Panc1 (cell line): ENCODE data around the gene ONECUT2. TPM values are rescaled to one million over a fixed set of nuclear protein-coding genes. Genes with fewer than 3 reads are reported as not detected.

Source experiments
- ATAC-seq: fragments of 200-7000 bp; cut with Tn5 transposase; 2 replicates; pipeline ENCODE4 v1.9.1; 2020; ENCODE audit warnings: mild to moderate bottlenecking, moderate library complexity
- BruUV-seq: library from RNA; stranded (reverse); fragments of 400-500 nt; replicated peaks from 2 replicates; lab custom pipeline; 2021; lab: Mats Ljungman, UMichigan
- CTCF ChIA-PET: fragments of 300-600 bp; sonication (Branson Sonifier 250); formaldehyde crosslinking; loops from one replicate; lab custom pipeline; 2022; ENCODE audit warnings: antibody characterized with exemption; lab: Charles Lee
- POLR2A ChIA-PET: fragments of 300-600 bp; sonication (Branson Sonifier 250); formaldehyde crosslinking; loops from one replicate; lab custom pipeline; 2022; ENCODE audit warnings: antibody characterized with exemption; lab: Charles Lee
- DNase-seq: peaks from one replicate; pipeline ENCODE4 v3.0.0-alpha.2; 2010; ENCODE audit warnings: low read depth, low spot score
- H3K27ac ChIP-seq: 2 replicates; pipeline ENCODE4 v1.5.1; 2011; ENCODE audit warnings: mild to moderate bottlenecking, low read length, inconsistent platforms
- H3K27me3 ChIP-seq: fragments of 200-500 bp; sonication (Bioruptor generic); 2 replicates; pipeline ENCODE4 v1.6.0; 2014; ENCODE audit warnings: low read length, inconsistent platforms; ENCODE audit not compliant: control insufficient read depth, insufficient read depth
- H3K36me3 ChIP-seq: fragments of 200-500 bp; sonication (Bioruptor generic); 2 replicates; pipeline ENCODE4 v1.5.1; 2014; ENCODE audit warnings: inconsistent platforms, mild to moderate bottlenecking, low read length, moderate library complexity; ENCODE audit not compliant: control insufficient read depth, insufficient read depth
- H3K4me1 ChIP-seq: 2 replicates; pipeline ENCODE4 v1.5.1; 2011; ENCODE audit warnings: inconsistent platforms, mild to moderate bottlenecking, low read length, moderate library complexity; ENCODE audit not compliant: control insufficient read depth, insufficient read depth
- H3K4me3 ChIP-seq, 2 experiments: 2 replicates each; pipeline ENCODE4 v1.5.1; 2011 to 2012; ENCODE audit warnings: low read depth in 2 of 2, low read length in 2 of 2, mild to moderate bottlenecking in 2 of 2, inconsistent platforms in 1 of 2, moderate library complexity in 1 of 2
- H3K9me3 ChIP-seq: fragments of 200-500 bp; sonication (Bioruptor generic); 2 replicates; pipeline ENCODE4 v1.5.1; 2014; ENCODE audit warnings: low read depth, mild to moderate bottlenecking, inconsistent platforms, low read length, moderate library complexity; ENCODE audit not compliant: control insufficient read depth, insufficient read depth
- CTCF ChIP-seq: fragments of 450-650 bp; IDR thresholded peaks from 2 replicates; pipeline ENCODE4 v1.5.1; 2017; ENCODE audit warnings: mild to moderate bottlenecking
- POLR2AphosphoS5 ChIP-seq: IDR thresholded peaks from 2 replicates; pipeline ENCODE4 v1.6.1; 2012; ENCODE audit warnings: mild to moderate bottlenecking, low read depth, low read length, moderate library complexity
- REST ChIP-seq, 2 experiments: IDR thresholded peaks; 2 replicates each; pipeline ENCODE4 v1.6.1; 2011 to 2012; ENCODE audit warnings: low read depth in 2 of 2, control low read depth in 1 of 2, low read length in 1 of 2, mild to moderate bottlenecking in 1 of 2, moderate library complexity in 1 of 2; ENCODE audit not compliant: insufficient read depth in 1 of 2
- SIN3A ChIP-seq: IDR thresholded peaks from 2 replicates; pipeline ENCODE4 v1.6.1; 2012; ENCODE audit warnings: low read depth, mild to moderate bottlenecking, low read length, moderate library complexity, borderline replicate concordance; ENCODE audit not compliant: insufficient read depth
- TCF7L2 ChIP-seq: IDR thresholded peaks from 2 replicates; pipeline ENCODE4 v1.6.1; 2011; ENCODE audit warnings: mild to moderate bottlenecking, low read depth, low read length, inconsistent platforms
- in situ Hi-C: cut with HindIII; loops from 2 replicates; pipeline ENCODE4 v1.10.0; 2016; ENCODE audit warnings: low sequenced_read_pairs, low pct_unique_long_range_greater_than_20kb
- intact Hi-C: fragments of 100-400 bp; cut with micrococcal nuclease; formaldehyde crosslinking; loops from one replicate; pipeline ENCODE4 v1.10.0; 2022; ENCODE audit not compliant: unreplicated experiment
- total RNA-seq: library from RNA; stranded (reverse); gene quantifications from one replicate; pipeline ENCODE4 v1.2.1, GENCODE V29; 2021; ENCODE audit not compliant: unreplicated experiment

The ONECUT2 gene
- total RNA-seq, 1 experiment from 2014 or later = 0.59 TPM

- in situ Hi-C loops = no loop called here
- Histone ChIP-seq H3K36me3 (no peaks in the 10 kb centered on the region), H3K27me3 (no peaks in the 10 kb centered on the region), H3K9me3 (no peaks in the 10 kb centered on the region), H3K4me1 (no peaks in the 10 kb centered on the region), H3K4me3 (no peak overlapping the region), H3K27ac (no peak overlapping the region)
- ATAC-seq = no peak
- intact Hi-C loops = no loop called here
- POLR2A ChIA-PET = no interaction called here
- CTCF ChIA-PET = no interaction called here
- no peak for DNase-seq
- BruUV-seq = no TSS peak
- no peak for TF ChIP-seq SIN3A
- TF ChIP-seq REST (IDR thresholded peaks at IDR 0.05; ENCODE audit: insufficient read depth in 1 of 2, low read depth in 2 of 2, low read length in 1 of 2) = no peak
Observed at GRCh38 chr18:57523171-57523956, 88.2 kb downstream of the ONECUT2 start.

GRCh38 chr18:57527556-57528229, 92.5 kb downstream of the ONECUT2 start:
- DNase-seq (no peak), ATAC-seq (no peak)
- ChIA-PET CTCF (no interaction called here), POLR2A (no interaction called here)
- Histone ChIP-seq H3K27ac (no peak overlapping the region), H3K4me3 (no peak overlapping the region), H3K36me3 (no peaks in the 10 kb centered on the region), H3K9me3 (no peaks in the 10 kb centered on the region), H3K4me1 (no peaks in the 10 kb centered on the region), H3K27me3 (no peaks in the 10 kb centered on the region)
- no TSS peak for BruUV-seq
- intact Hi-C loops = no loop called here
- TF ChIP-seq POLR2AphosphoS5 (no peak), REST (IDR thresholded peaks at IDR 0.05; ENCODE audit: insufficient read depth in 1 of 2, low read depth in 2 of 2, low read length in 1 of 2) (no peak), SIN3A (no peak), CTCF (no peak), TCF7L2 (no peak)
- in situ Hi-C loops = no loop called here
